ENCODE results near the gene MFRP. TPM values are rescaled to one million over a fixed set of nuclear protein-coding genes. Genes with fewer than 3 reads are reported as not detected.

The MFRP gene
- total and polyA plus RNA-seq, 9 of the 15 experiments (the other 6 are each of a cell fraction or from before 2014, with no cell fraction given): not detected

DNA sequence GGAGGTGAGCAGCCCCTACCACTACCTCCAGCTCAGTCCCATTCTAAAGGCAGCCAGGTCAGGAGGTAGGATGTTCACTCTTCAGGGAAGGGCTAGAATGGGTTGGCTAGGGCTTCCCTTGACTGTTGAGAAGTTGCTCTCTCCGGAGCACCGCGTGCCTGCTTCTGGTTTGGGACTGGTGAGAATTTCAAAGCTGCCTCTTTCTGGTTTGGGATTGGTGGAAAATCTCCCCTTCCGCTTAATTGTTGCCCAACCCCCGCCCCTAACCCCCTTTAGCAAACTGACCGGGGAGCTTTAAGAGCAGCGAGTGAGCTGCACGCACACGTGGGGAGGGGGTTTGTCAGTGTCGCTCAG lies 34.3 kb upstream of the MFRP start:
- H3K27ac ChIP-seq (ENCODE audit: extremely low read depth, low read depth, low read length): peak overlapping the region; percentile 67; the same call in 2 of the 3 replicates
- peak overlapping the region; percentile 61 for H3K4me3 ChIP-seq
- intact Hi-C loops (cut with micrococcal nuclease): loop anchor here (1.0 to 2.0 kb wide), 3 partner anchors 25 to 93 kb away; no protein-coding TSS in a partner anchor
- peak overlapping the region; percentile 76 to 91 for H3K9ac ChIP-seq (ENCODE audit: insufficient read depth in 1 of 2, low read depth in 2 of 2, low read length in 2 of 2)
- peaks cover 45 to 53% of the 10 kb centered on the region in 2 experiments for H3K4me1 ChIP-seq (replicated peaks in 1 of 2; ENCODE audit: control insufficient read depth in 2 of 2, insufficient read depth in 2 of 2, low read length in 2 of 2)
- no TSS peak for BruUV-seq (replicated peaks)
- H4K20me1 ChIP-seq (replicated peaks; ENCODE audit: control insufficient read depth, insufficient read depth, low read length): no peaks in the 10 kb centered on the region
- no peaks in the 10 kb centered on the region for H3K27me3 ChIP-seq (ENCODE audit: control insufficient read depth in 2 of 2, insufficient read depth in 2 of 2, low read length in 2 of 2)
- ChIA-PET POLR2A (interaction anchor here (0.6 to 6.0 kb wide), 8 partner anchors 9 to 591 kb away, joined by 3 to 34 read pairs (median 4); no protein-coding TSS in a partner anchor), CTCF (ENCODE audit: low intra/inter-chr PET ratio) (interaction anchor here (1.3 to 4.2 kb wide), 2 partner anchors 23 to 94 kb away, joined by 3 to 27 read pairs; no protein-coding TSS in a partner anchor)
- H3K9me3 ChIP-seq (replicated peaks; ENCODE audit: control insufficient read depth, insufficient read depth, low read depth, low read length): no peaks in the 10 kb centered on the region; the same call in 1 of the 2 replicates
- H2AFZ ChIP-seq (ENCODE audit: low read depth, low read length): peak overlapping the region; percentile 90
- H3K36me3 ChIP-seq (ENCODE audit: control insufficient read depth, insufficient read depth, low read length): peaks cover 10% of the 10 kb centered on the region; the same call in 1 of the 3 replicates
- ATAC-seq (peak; percentile 22), FAIRE-seq (peak; percentile 52), DNase-seq (ENCODE audit: extremely low read depth in 1 of 4, low spot score in 3 of 4) (peak in 2 of 4 experiments; percentile 29 to 57)
- WGBS (ENCODE audit: insufficient coverage, low coverage, missing lambda C conversion rate): 0% methylated on average over 10 of the region's 10 CpGs
- in situ Hi-C loops (cut with MboI): no loop called here
- peaks cover 25% of the 10 kb centered on the region for H3K79me2 ChIP-seq (ENCODE audit: control insufficient read depth, insufficient read depth, low read length)
- H3K4me2 ChIP-seq (ENCODE audit: insufficient read depth, low read length): peak overlapping the region; percentile 92
- 0 out of 2 replicates have a peak, but pooled peaks have one; percentile 7 for TF ChIP-seq ELF4 (CRISPR knock-in tag; IDR thresholded peaks at IDR 0.05)
- TF ChIP-seq, protein P1, sequence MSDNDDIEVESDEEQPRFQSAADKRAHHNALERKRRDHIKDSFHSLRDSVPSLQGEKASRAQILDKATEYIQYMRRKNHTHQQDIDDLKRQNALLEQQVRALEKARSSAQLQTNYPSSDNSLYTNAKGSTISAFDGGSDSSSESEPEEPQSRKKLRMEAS (CRISPR knock-in tag; IDR thresholded peaks at IDR 0.05): 0 out of 2 replicates have a peak, but pooled peaks have one; percentile 11
- TF ChIP-seq, protein P2, sequence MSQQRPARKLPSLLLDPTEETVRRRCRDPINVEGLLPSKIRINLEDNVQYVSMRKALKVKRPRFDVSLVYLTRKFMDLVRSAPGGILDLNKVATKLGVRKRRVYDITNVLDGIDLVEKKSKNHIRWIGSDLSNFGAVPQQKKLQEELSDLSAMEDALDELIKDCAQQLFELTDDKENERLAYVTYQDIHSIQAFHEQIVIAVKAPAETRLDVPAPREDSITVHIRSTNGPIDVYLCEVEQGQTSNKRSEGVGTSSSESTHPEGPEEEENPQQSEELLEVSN (IDR thresholded peaks at IDR 0.05; ENCODE audit: borderline replicate concordance in 1 of 2, extremely low read depth in 1 of 2, insufficient read depth in 1 of 2, insufficient read length in 1 of 2, low read depth in 1 of 2, low read length in 1 of 2, poor library complexity in 1 of 2, severe bottlenecking in 1 of 2): peak in 1 of 2 experiments; percentile 81
- no peak for TF ChIP-seq ZSCAN29 (IDR thresholded peaks at IDR 0.05)
- TF ChIP-seq, protein P3, sequence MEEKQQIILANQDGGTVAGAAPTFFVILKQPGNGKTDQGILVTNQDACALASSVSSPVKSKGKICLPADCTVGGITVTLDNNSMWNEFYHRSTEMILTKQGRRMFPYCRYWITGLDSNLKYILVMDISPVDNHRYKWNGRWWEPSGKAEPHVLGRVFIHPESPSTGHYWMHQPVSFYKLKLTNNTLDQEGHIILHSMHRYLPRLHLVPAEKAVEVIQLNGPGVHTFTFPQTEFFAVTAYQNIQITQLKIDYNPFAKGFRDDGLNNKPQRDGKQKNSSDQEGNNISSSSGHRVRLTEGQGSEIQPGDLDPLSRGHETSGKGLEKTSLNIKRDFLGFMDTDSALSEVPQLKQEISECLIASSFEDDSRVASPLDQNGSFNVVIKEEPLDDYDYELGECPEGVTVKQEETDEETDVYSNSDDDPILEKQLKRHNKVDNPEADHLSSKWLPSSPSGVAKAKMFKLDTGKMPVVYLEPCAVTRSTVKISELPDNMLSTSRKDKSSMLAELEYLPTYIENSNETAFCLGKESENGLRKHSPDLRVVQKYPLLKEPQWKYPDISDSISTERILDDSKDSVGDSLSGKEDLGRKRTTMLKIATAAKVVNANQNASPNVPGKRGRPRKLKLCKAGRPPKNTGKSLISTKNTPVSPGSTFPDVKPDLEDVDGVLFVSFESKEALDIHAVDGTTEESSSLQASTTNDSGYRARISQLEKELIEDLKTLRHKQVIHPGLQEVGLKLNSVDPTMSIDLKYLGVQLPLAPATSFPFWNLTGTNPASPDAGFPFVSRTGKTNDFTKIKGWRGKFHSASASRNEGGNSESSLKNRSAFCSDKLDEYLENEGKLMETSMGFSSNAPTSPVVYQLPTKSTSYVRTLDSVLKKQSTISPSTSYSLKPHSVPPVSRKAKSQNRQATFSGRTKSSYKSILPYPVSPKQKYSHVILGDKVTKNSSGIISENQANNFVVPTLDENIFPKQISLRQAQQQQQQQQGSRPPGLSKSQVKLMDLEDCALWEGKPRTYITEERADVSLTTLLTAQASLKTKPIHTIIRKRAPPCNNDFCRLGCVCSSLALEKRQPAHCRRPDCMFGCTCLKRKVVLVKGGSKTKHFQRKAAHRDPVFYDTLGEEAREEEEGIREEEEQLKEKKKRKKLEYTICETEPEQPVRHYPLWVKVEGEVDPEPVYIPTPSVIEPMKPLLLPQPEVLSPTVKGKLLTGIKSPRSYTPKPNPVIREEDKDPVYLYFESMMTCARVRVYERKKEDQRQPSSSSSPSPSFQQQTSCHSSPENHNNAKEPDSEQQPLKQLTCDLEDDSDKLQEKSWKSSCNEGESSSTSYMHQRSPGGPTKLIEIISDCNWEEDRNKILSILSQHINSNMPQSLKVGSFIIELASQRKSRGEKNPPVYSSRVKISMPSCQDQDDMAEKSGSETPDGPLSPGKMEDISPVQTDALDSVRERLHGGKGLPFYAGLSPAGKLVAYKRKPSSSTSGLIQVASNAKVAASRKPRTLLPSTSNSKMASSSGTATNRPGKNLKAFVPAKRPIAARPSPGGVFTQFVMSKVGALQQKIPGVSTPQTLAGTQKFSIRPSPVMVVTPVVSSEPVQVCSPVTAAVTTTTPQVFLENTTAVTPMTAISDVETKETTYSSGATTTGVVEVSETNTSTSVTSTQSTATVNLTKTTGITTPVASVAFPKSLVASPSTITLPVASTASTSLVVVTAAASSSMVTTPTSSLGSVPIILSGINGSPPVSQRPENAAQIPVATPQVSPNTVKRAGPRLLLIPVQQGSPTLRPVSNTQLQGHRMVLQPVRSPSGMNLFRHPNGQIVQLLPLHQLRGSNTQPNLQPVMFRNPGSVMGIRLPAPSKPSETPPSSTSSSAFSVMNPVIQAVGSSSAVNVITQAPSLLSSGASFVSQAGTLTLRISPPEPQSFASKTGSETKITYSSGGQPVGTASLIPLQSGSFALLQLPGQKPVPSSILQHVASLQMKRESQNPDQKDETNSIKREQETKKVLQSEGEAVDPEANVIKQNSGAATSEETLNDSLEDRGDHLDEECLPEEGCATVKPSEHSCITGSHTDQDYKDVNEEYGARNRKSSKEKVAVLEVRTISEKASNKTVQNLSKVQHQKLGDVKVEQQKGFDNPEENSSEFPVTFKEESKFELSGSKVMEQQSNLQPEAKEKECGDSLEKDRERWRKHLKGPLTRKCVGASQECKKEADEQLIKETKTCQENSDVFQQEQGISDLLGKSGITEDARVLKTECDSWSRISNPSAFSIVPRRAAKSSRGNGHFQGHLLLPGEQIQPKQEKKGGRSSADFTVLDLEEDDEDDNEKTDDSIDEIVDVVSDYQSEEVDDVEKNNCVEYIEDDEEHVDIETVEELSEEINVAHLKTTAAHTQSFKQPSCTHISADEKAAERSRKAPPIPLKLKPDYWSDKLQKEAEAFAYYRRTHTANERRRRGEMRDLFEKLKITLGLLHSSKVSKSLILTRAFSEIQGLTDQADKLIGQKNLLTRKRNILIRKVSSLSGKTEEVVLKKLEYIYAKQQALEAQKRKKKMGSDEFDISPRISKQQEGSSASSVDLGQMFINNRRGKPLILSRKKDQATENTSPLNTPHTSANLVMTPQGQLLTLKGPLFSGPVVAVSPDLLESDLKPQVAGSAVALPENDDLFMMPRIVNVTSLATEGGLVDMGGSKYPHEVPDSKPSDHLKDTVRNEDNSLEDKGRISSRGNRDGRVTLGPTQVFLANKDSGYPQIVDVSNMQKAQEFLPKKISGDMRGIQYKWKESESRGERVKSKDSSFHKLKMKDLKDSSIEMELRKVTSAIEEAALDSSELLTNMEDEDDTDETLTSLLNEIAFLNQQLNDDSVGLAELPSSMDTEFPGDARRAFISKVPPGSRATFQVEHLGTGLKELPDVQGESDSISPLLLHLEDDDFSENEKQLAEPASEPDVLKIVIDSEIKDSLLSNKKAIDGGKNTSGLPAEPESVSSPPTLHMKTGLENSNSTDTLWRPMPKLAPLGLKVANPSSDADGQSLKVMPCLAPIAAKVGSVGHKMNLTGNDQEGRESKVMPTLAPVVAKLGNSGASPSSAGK (IDR thresholded peaks at IDR 0.05): peak; percentile 67; the same call in 1 of the 2 replicates
- no peak for TF ChIP-seq ZNF76 (CRISPR knock-in tag; IDR thresholded peaks at IDR 0.05; ENCODE audit: borderline replicate concordance)
- H3K9me1 ChIP-seq (ENCODE audit: control insufficient read depth, insufficient read depth, low read length): no peaks in the 10 kb centered on the region

Measured in K562 (cell line).